ENCODE data around the gene LCN15. TPM values are rescaled to one million over a fixed set of nuclear protein-coding genes. Genes with fewer than 3 reads are reported as not detected.

LCN15 gene
- total and polyA plus RNA-seq, 2 of the 13 experiments (the other 11 are each of a cell fraction or from before 2014, with no cell fraction given): 1.3 to 53.7 TPM

GRCh38 chr9:136735812-136736480 lies 28.4 kb downstream of the LCN15 start:
- Histone ChIP-seq H3K79me2 (ENCODE audit: insufficient read depth, low read length) (no peaks in the 10 kb centered on the region), H3K4me1 (ENCODE audit: insufficient read depth, low read length) (peaks cover 8% of the 10 kb centered on the region), H3K27ac (ENCODE audit: extremely low read length, insufficient read depth, low read length) (no peak overlapping the region), H2AFZ (ENCODE audit: low read length) (no peak overlapping the region), H3K4me3 (replicated peaks in 1 of 3; ENCODE audit: insufficient read depth in 1 of 3, low read depth in 2 of 3, low read length in 3 of 3) (no peak overlapping the region), H4K20me1 (ENCODE audit: insufficient read depth, low read length) (no peaks in the 10 kb centered on the region), H3K9me3 (ENCODE audit: low read length) (no peaks in the 10 kb centered on the region), H3K36me3 (replicated peaks in 1 of 2; ENCODE audit: control insufficient read depth in 1 of 2, insufficient read depth in 2 of 2, low read length in 2 of 2) (no peaks in the 10 kb centered on the region), H3K4me2 (ENCODE audit: low read depth, low read length) (no peak overlapping the region), H3K9ac (ENCODE audit: insufficient read depth, low read depth, low read length) (no peak overlapping the region), H3K27me3 (ENCODE audit: control insufficient read depth in 1 of 2, insufficient read depth in 2 of 2, low read length in 2 of 2) (peaks cover 4 to 51% of the 10 kb centered on the region in 2 experiments)
- FAIRE-seq: no peak
- ChIA-PET CTCF (ENCODE audit: low intra/inter-chr PET ratio, low total read pairs) (no interaction called here), POLR2A (no interaction called here)
- no peak for DNase-seq (ENCODE audit: low spot score)
- in situ Hi-C loops (cut with HindIII; ENCODE audit: extremely low pct_ligation_motif_present, low pct_unique_long_range_greater_than_20kb): no loop called here
- intact Hi-C loops (cut with micrococcal nuclease; ENCODE audit: unreplicated experiment): no loop called here
- WGBS (ENCODE audit: low lambda C conversion rate): 49% methylated on average over 12 of the region's 21 CpGs
- BruUV-seq (replicated peaks): no TSS peak
- TF ChIP-seq ZFP91 (CRISPR knock-in tag; IDR thresholded peaks at IDR 0.05; ENCODE audit: borderline replicate concordance): no peak
- no peak for TF ChIP-seq FOXP1 (IDR thresholded peaks at IDR 0.05)
- TF ChIP-seq FOXP1 (CRISPR knock-in tag; IDR thresholded peaks at IDR 0.05): no peak
- TF ChIP-seq GTF2F1 (IDR thresholded peaks at IDR 0.05; ENCODE audit: low read length): no peak
- TF ChIP-seq MEIS2 (CRISPR knock-in tag; IDR thresholded peaks at IDR 0.05): no peak
- TF ChIP-seq MZF1 (CRISPR knock-in tag; IDR thresholded peaks at IDR 0.05; ENCODE audit: borderline replicate concordance): no peak
- no peak for TF ChIP-seq MXD3 (CRISPR knock-in tag; IDR thresholded peaks at IDR 0.05)
- no peak for TF ChIP-seq ELK4 (CRISPR knock-in tag; IDR thresholded peaks at IDR 0.05; ENCODE audit: borderline replicate concordance)
- TF ChIP-seq SIX4 (CRISPR knock-in tag; IDR thresholded peaks at IDR 0.05): no peak
- TF ChIP-seq CENPBD1 (CRISPR knock-in tag; IDR thresholded peaks at IDR 0.05; ENCODE audit: borderline replicate concordance, low read depth): no peak
- no peak for TF ChIP-seq ZBTB49 (CRISPR knock-in tag; IDR thresholded peaks at IDR 0.05; ENCODE audit: borderline replicate concordance)
- no peak for TF ChIP-seq TEF (CRISPR knock-in tag; IDR thresholded peaks at IDR 0.05)
- ATAC-seq: no peak; the same call in 2 of the 3 replicates
